Neural progenitor cell (in vitro differentiated cells): ENCODE measurements around the gene YTHDC2. TPM values are rescaled to one million over a fixed set of nuclear protein-coding genes. Genes with fewer than 3 reads are reported as not detected.

Experiments
- DNase-seq: peaks from one replicate; pipeline ENCODE4 v3.0.0-alpha.2; 2016; ENCODE audit warnings: low spot score
- H2AFZ ChIP-seq: fragments of 200-600 bp; sonication (generic); replicated peaks from 2 replicates; pipeline ENCODE4 v1.6.1; 2016; ENCODE audit warnings: antibody characterized with exemption
- H3F3A ChIP-seq: fragments of 200-600 bp; sonication (generic); 2 replicates; pipeline ENCODE4 v1.6.1; 2016; ENCODE audit warnings: antibody characterized with exemption, low read depth
- H3K27ac ChIP-seq: fragments of 200-600 bp; sonication (generic); 2 replicates; pipeline ENCODE4 v1.5.1; 2016; ENCODE audit warnings: mild to moderate bottlenecking
- H3K27me3 ChIP-seq: fragments of 200-600 bp; sonication (generic); 2 replicates; pipeline ENCODE4 v1.6.1; 2016; ENCODE audit warnings: mild to moderate bottlenecking, moderate library complexity
- H3K36me3 ChIP-seq: fragments of 200-600 bp; sonication (generic); 2 replicates; pipeline ENCODE4 v1.5.1; 2016
- H3K4me1 ChIP-seq: fragments of 200-600 bp; sonication (generic); 2 replicates; pipeline ENCODE4 v1.6.1; 2016; ENCODE audit warnings: mixed run types
- H3K4me2 ChIP-seq: fragments of 200-600 bp; sonication (generic); 2 replicates; pipeline ENCODE4 v1.6.1; 2016
- H3K4me3 ChIP-seq: fragments of 200-600 bp; sonication (generic); 2 replicates; pipeline ENCODE4 v1.5.1; 2016
- H3K79me2 ChIP-seq: fragments of 200-600 bp; sonication (generic); 2 replicates; pipeline ENCODE4 v1.6.1; 2016; ENCODE audit warnings: low read depth
- H3K9ac ChIP-seq: fragments of 200-600 bp; sonication (generic); 2 replicates; pipeline ENCODE4 v1.6.1; 2016
- H3K9me3 ChIP-seq: fragments of 200-600 bp; sonication (generic); 2 replicates; pipeline ENCODE4 v1.5.1; 2016; ENCODE audit warnings: low read depth
- H4K20me1 ChIP-seq: fragments of 200-600 bp; sonication (generic); 2 replicates; pipeline ENCODE4 v1.6.1; 2016; ENCODE audit warnings: low read depth
- H3K27ac Mint-ChIP-seq: 3 replicates; pipeline ENCODE4 v1.8.0; 2021; ENCODE audit warnings: mixed read lengths
- H3K27me3 Mint-ChIP-seq: 2 replicates; pipeline ENCODE4 v1.8.0; 2022; ENCODE audit warnings: low read depth, mild to moderate bottlenecking, inconsistent platforms, moderate library complexity, mixed read lengths; ENCODE audit not compliant: insufficient read depth
- H3K36me3 Mint-ChIP-seq: 3 replicates; pipeline ENCODE4 v1.8.0; 2021; ENCODE audit warnings: mixed read lengths
- H3K4me1 Mint-ChIP-seq: 3 replicates; pipeline ENCODE4 v1.8.0; 2021; ENCODE audit warnings: mixed read lengths
- H3K4me3 Mint-ChIP-seq: 3 replicates; pipeline ENCODE4 v1.8.0; 2021; ENCODE audit warnings: mild to moderate bottlenecking, moderate library complexity, mixed read lengths
- H3K9me3 Mint-ChIP-seq: 3 replicates; pipeline ENCODE4 v1.8.0; 2020; ENCODE audit warnings: mixed read lengths
- EZH2 ChIP-seq: fragments of 200-600 bp; sonication (generic); IDR thresholded peaks from 2 replicates; pipeline ENCODE4 v1.6.1; 2017; ENCODE audit warnings: antibody characterized with exemption, mild to moderate bottlenecking, moderate library complexity
- EZH2phosphoT487 ChIP-seq: fragments of 200-600 bp; sonication (generic); IDR thresholded peaks from 2 replicates; pipeline ENCODE4 v1.6.1; 2017; ENCODE audit warnings: antibody characterized with exemption
- total RNA-seq: library from RNA; depleted of rRNA; stranded (reverse); fragments of >200 nt; gene quantifications from 2 replicates; pipeline ENCODE4 v1.2.3, GENCODE V29; 2015; ENCODE audit warnings: low replicate concordance
- TF ChIP-seq, protein P1 (sequence below): fragments of 200-600 bp; sonication (generic); IDR thresholded peaks from 2 replicates; pipeline ENCODE4 v1.5.1; 2017; ENCODE audit warnings: antibody characterized with exemption, mild to moderate bottlenecking

Gene YTHDC2
- total RNA-seq, 1 donor from 2014 or later = 18.5 TPM

- H3K27ac Mint-ChIP-seq = no peak overlapping the region
- H3K4me1 Mint-ChIP-seq = peaks cover 3% of the 10 kb centered on the region
- Histone ChIP-seq H3K79me2 (peaks cover 38% of the 10 kb centered on the region), H3K4me3 (no peak overlapping the region), H4K20me1 (peaks cover 12% of the 10 kb centered on the region), H2AFZ (no peak overlapping the region), H3K36me3 (no peaks in the 10 kb centered on the region), H3K9ac (no peak overlapping the region), H3K27ac (no peak overlapping the region), H3K4me1 (no peaks in the 10 kb centered on the region), H3K4me2 (no peak overlapping the region), H3F3A (no peaks in the 10 kb centered on the region), H3K27me3 (no peaks in the 10 kb centered on the region), H3K9me3 (no peaks in the 10 kb centered on the region)
- no peak for DNase-seq
- no peaks in the 10 kb centered on the region for H3K9me3 Mint-ChIP-seq
- TF ChIP-seq EZH2 = no peak
- TF ChIP-seq, protein P1, sequence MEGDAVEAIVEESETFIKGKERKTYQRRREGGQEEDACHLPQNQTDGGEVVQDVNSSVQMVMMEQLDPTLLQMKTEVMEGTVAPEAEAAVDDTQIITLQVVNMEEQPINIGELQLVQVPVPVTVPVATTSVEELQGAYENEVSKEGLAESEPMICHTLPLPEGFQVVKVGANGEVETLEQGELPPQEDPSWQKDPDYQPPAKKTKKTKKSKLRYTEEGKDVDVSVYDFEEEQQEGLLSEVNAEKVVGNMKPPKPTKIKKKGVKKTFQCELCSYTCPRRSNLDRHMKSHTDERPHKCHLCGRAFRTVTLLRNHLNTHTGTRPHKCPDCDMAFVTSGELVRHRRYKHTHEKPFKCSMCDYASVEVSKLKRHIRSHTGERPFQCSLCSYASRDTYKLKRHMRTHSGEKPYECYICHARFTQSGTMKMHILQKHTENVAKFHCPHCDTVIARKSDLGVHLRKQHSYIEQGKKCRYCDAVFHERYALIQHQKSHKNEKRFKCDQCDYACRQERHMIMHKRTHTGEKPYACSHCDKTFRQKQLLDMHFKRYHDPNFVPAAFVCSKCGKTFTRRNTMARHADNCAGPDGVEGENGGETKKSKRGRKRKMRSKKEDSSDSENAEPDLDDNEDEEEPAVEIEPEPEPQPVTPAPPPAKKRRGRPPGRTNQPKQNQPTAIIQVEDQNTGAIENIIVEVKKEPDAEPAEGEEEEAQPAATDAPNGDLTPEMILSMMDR = no peak
- TF ChIP-seq EZH2phosphoT487 = no peak
- no peaks in the 10 kb centered on the region for H3K27me3 Mint-ChIP-seq
- H3K4me3 Mint-ChIP-seq = no peak overlapping the region
- peaks cover 19% of the 10 kb centered on the region for H3K36me3 Mint-ChIP-seq
These were observed 6.9 kb downstream of the YTHDC2 start for GRCh38 chr5:113520429-113520828.

GRCh38 chr5:113520899-113521298 is 7.4 kb downstream of the YTHDC2 start:
- no peak for TF ChIP-seq EZH2
- TF ChIP-seq, protein P1 = no peak
- TF ChIP-seq EZH2phosphoT487 = no peak
- DNase-seq = no peak
- H3K36me3 ChIP-seq = no peaks in the 10 kb centered on the region
- H3K4me3 ChIP-seq = no peak overlapping the region
- no peak overlapping the region for H3K27ac Mint-ChIP-seq
- H3K4me3 Mint-ChIP-seq = no peak overlapping the region
- H3K4me1 Mint-ChIP-seq = no peaks in the 10 kb centered on the region
- H3K9me3 ChIP-seq = no peaks in the 10 kb centered on the region
- no peak overlapping the region for H3K9ac ChIP-seq
- H3K9me3 Mint-ChIP-seq = no peaks in the 10 kb centered on the region
- H3K27me3 Mint-ChIP-seq = no peaks in the 10 kb centered on the region
- H4K20me1 ChIP-seq = peaks cover 12% of the 10 kb centered on the region
- no peaks in the 10 kb centered on the region for H3F3A ChIP-seq
- no peaks in the 10 kb centered on the region for H3K4me1 ChIP-seq
- H3K36me3 Mint-ChIP-seq = peaks cover 16% of the 10 kb centered on the region
- no peak overlapping the region for H2AFZ ChIP-seq
- no peak overlapping the region for H3K27ac ChIP-seq
- no peaks in the 10 kb centered on the region for H3K27me3 ChIP-seq
- H3K79me2 ChIP-seq = peaks cover 36% of the 10 kb centered on the region
- H3K4me2 ChIP-seq = no peak overlapping the region

- H3K27ac Mint-ChIP-seq = no peak overlapping the region
- Histone ChIP-seq H3K79me2 (peaks cover 38% of the 10 kb centered on the region), H3K4me2 (no peak overlapping the region), H3K9me3 (no peaks in the 10 kb centered on the region), H3K4me1 (no peaks in the 10 kb centered on the region), H3K27ac (no peak overlapping the region), H4K20me1 (peaks cover 12% of the 10 kb centered on the region), H2AFZ (no peak overlapping the region), H3F3A (no peaks in the 10 kb centered on the region), H3K4me3 (no peak overlapping the region), H3K36me3 (no peaks in the 10 kb centered on the region), H3K27me3 (no peaks in the 10 kb centered on the region), H3K9ac (no peak overlapping the region)
- no peaks in the 10 kb centered on the region for H3K27me3 Mint-ChIP-seq
- no peak overlapping the region for H3K4me3 Mint-ChIP-seq
- H3K36me3 Mint-ChIP-seq = peaks cover 17% of the 10 kb centered on the region
- H3K9me3 Mint-ChIP-seq = no peaks in the 10 kb centered on the region
- no peak for DNase-seq
- no peaks in the 10 kb centered on the region for H3K4me1 Mint-ChIP-seq
- TF ChIP-seq EZH2 (no peak), EZH2phosphoT487 (no peak)
- TF ChIP-seq, protein P1 = no peak
These were observed 9.7 kb downstream of the YTHDC2 start for GRCh38 chr5:113523168-113523567.
